LNCaP clone FGC (cell line): ENCODE results near the gene RUFY3.

Source experiments
- DNase-seq: peaks from one replicate; pipeline ENCODE4 v3.0.0-alpha.2; 2011; ENCODE audit warnings: low read depth
- H3K4me3 ChIP-seq: 2 replicates; pipeline ENCODE4 v1.5.1; 2011; ENCODE audit warnings: mild to moderate bottlenecking, low read depth, low read length, control low read depth
- TF ChIP-seq, protein P1 (sequence below): IDR thresholded peaks from 2 replicates; pipeline ENCODE4 v1.5.1; 2012; ENCODE audit warnings: mild to moderate bottlenecking; ENCODE audit not compliant: control insufficient read depth, insufficient read depth; ENCODE audit errors: extremely low read depth

Gene RUFY3

DNA sequence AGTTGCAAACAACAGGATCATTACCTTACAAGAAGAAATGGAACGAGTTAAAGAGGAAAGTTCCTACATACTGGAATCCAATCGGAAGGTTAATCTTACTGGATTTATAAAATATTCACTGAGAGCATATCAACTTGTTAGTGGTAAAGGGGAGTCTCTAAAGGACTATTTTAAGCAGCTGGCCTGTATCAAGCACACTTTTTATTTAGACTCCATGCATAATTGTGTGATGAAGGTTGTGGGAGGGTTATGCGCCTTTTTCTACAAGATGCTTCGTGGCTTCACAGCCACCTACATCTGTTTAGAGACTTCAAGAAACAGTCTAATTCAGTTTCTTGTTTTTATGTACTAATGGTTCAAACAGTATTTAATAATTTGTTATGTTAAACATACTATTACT, 61.3 kb downstream of the RUFY3 start:
- no peak overlapping the region for H3K4me3 ChIP-seq
- TF ChIP-seq, protein P1, sequence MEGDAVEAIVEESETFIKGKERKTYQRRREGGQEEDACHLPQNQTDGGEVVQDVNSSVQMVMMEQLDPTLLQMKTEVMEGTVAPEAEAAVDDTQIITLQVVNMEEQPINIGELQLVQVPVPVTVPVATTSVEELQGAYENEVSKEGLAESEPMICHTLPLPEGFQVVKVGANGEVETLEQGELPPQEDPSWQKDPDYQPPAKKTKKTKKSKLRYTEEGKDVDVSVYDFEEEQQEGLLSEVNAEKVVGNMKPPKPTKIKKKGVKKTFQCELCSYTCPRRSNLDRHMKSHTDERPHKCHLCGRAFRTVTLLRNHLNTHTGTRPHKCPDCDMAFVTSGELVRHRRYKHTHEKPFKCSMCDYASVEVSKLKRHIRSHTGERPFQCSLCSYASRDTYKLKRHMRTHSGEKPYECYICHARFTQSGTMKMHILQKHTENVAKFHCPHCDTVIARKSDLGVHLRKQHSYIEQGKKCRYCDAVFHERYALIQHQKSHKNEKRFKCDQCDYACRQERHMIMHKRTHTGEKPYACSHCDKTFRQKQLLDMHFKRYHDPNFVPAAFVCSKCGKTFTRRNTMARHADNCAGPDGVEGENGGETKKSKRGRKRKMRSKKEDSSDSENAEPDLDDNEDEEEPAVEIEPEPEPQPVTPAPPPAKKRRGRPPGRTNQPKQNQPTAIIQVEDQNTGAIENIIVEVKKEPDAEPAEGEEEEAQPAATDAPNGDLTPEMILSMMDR: no peak
- DNase-seq: no peak

DNA sequence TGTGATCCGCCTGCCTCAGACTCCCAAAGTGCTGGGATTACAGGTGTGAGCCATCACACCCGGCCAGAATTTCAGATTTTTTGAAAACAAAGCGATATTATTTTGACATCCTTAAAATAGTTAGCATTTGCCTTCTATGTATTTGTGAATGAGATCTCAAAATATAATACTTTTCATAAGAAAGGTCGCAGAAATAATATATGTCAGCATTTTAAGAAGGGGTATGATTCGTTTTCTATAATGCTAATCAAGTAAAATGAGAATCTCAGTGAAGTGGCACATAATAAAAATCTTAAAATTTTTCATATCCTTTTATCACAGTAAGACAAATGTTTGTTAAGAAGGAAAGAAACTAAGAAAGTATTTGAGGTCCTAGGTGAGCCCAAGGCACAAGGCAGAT, 65.7 kb downstream of the RUFY3 start:
- no peak for DNase-seq
- H3K4me3 ChIP-seq: no peak overlapping the region
- TF ChIP-seq, protein P1: no peak

DNA sequence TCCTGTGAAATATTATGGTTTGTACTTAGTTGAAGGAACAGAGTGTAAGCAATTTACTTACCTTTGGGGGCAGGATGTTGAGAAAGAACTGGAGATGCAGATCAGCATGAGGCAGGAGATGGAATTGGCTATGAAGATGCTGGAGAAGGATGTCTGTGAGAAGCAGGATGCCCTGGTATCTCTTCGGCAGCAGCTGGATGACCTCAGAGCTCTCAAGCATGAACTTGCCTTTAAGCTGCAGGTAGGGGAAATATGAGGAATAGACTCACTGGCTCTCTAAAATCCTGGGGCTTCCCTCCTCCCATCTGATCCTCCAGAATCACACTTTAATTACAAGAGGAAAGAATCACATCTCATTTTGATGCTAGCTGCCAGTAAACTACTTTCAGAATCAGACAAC, 67.0 kb downstream of the RUFY3 start:
- TF ChIP-seq, protein P1: no peak
- no peak overlapping the region for H3K4me3 ChIP-seq
- DNase-seq: no peak

DNA sequence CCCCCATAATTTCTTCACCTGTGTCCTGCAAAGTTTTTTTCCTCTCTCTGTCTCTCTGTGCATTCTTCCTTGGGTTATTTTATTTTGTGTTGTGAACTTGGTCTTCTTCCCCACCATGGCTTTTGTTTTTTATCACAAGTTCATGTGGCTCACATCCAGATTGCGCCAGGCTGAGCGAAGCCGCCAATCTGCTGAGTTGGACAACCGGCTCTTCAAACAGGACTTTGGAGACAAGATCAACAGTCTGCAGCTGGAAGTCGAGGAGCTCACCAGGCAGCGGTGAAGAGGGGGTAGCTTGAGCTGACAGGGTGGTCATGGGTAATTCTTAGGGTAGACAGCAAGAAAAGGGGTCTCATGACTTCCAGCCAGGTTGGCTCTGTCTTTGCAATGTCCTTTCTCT, 71.9 kb downstream of the RUFY3 start:
- H3K4me3 ChIP-seq: no peak overlapping the region
- TF ChIP-seq, protein P1: no peak
- DNase-seq: no peak

DNA sequence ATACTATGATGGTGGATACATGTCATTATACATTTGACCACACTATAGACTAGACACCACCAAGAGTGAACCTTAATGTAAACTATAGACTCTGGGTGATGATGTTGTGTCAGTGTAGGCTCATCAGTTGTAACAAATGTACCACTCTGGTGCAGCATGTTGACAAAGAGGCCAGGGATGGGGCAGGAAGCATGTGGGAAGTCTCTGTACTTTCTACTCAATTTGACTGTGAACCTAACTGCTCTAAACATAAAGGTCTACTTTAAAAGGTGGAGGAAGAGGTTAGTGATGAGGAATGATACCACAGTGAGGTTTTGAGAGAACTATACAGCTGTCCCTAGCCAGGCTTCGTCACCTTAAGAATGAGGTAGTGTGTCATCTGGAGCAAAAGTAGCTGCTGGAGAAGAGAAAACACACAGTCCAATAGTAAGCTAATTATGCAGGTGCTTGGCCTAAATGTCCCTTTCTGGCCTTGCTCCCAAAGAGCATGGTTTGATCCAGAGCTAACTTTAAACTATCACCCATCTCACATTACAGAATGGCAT, 79.6 kb downstream of the RUFY3 start:
- TF ChIP-seq, protein P1: no peak
- peak; percentile 40 for DNase-seq
- H3K4me3 ChIP-seq: no peak overlapping the region

DNA sequence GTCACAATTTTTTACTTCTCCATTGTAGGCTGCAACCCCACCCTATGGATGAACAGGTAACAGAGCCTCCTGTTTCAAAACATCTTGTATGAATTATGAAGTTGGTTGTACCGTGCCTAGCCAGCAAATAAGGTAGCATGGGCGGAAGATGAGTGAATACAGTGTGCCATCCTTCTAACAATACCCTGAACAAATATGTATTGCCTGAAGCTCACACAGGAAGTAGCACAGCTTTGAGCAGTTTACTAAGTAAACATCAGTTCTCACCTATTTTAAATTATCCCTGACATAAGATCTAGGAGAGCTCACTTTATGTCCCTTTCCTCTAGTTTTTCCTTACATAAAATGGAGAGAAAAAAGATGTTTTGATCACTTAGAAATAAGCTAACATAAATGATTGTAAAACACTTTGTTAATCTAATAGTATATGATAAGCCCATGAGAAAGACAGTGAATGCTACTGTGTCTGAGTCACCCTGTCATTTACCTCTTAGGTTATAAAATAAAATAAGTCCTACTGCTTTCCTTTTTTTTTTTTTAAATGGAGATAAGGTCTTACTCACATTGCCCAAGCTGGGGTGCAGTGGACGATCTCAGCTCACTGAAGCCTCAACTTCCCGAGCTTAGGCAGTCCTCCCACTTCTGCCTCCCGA, 81.3 kb downstream of the RUFY3 start:
- no peak overlapping the region for H3K4me3 ChIP-seq
- TF ChIP-seq, protein P1: no peak
- DNase-seq: no peak

DNA sequence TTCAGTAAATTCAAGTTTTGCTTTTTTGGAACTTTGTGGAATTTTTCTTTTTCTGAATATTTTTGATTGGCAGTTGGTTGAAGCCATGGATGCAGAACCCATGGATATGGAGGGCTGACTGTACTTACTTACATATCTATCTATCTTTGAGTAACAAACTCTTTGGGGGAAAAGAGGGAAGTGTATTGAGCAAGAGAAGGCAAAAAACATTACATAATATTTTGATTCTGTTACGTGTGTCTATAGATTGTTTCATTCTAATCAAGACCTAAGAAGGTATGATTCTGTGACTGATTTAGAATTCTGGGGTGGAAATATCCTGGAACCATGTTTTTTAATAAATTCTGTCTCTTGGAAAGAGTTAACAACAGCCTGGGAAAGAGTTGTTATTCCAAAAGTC, 86.4 kb downstream of the RUFY3 start:
- no peak for DNase-seq
- H3K4me3 ChIP-seq: no peak overlapping the region
- TF ChIP-seq, protein P1: no peak
